GM21717 (cell line): ENCODE results near the gene OPN5.

Source experiments
- ATAC-seq: cut with Tn5 transposase; IDR thresholded peaks from one replicate; pipeline ENCODE4 v1.9.1; 2021; ENCODE audit warnings: mild to moderate bottlenecking, moderate library complexity; ENCODE audit not compliant: unreplicated experiment

The OPN5 gene

DNA sequence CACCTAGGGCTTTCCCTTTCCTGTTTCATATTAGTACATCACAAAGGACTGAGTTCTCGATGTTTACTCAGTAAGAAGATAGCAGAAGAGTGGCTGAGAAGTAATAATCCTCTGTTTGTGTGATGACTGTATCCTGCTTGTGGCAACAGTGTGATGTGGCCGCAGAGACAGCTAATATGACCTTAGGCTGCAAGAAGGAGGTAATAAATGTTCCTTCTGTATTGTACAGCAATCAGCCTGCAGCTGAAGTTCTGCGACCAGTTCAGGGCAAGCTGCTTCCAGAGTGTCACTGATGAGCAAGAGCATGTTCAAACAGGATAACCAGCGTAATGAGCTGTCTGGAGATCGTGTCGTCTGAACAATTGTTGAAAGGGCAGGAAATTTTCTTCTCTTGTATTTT is 70.9 kb downstream of the OPN5 start:
- ATAC-seq, result no peak

DNA sequence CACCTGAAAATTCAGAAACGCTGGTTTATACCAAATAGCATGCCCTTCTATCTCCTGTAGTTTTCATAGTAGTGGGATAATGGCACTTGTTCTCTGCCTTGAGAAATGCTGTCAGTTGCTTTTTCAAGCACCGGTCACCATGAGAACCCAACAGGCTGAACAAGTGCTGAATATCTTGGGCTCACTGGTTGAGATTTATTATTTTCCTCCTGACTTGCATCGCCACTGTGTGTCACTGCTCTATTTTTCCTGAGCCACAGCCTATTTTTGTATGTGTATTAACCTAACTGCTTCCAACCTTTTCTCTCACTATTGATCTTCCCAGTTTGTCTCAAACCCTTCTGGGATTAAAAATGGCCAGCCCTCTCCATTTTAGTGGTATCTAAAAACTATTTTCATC is 71.9 kb downstream of the OPN5 start:
- ATAC-seq, result no peak

DNA sequence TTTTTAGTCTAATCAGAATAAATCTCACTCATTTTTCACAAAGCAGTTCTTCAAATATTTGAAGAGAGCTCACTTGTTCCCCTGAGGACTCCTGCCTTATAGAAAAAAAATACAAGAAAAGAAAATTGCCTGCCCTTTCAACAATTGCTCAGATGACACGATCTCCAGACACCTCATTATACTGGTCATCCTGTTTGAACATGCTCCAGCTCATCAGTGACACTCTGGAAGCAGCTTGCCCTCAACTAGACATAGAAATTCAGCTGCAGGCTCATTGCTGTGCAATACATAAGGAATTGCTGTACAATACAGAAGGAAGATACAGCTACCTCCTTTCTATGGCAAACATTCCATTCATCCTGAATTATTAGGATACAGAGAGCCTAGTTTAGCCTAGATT is 73.1 kb downstream of the OPN5 start:
- ATAC-seq, result no peak

DNA sequence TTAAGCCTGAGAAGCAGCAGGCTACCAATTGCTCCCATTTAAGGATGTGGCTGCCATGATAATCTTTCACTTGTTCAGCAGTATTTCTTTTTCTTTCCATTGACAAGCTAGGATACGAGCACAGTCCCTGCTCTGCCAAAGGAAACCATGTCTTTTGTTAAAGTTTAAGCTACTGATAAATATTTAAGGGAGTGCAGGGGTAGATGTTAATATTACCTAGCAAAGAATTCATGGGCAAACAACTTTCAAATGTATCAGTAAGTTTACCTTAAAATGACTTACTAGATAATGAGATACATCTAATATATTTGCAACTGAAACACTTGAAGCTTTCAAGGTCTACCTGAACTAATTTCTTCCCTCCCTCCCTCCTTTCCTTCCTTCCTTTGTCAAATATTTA is 77.3 kb downstream of the OPN5 start:
- ATAC-seq, result no peak

DNA sequence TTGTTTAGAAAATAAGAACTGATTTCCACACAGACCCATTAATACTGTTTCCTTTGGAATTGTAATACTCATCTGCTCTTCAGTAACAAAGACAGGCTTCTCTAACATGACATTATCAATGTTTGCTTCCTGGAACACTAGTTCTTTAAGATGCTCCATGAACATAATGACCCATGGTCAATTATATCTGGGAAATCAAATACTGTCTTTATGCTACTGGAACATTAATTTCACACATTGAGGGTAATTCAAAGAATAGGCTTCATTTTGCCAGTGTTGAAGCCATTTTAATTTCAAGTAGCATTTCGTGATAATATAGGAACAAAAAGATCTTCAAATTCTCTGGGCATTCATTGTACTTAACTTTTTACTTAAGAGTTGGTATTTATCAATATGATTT is 80.9 kb downstream of the OPN5 start:
- no peak for ATAC-seq

DNA sequence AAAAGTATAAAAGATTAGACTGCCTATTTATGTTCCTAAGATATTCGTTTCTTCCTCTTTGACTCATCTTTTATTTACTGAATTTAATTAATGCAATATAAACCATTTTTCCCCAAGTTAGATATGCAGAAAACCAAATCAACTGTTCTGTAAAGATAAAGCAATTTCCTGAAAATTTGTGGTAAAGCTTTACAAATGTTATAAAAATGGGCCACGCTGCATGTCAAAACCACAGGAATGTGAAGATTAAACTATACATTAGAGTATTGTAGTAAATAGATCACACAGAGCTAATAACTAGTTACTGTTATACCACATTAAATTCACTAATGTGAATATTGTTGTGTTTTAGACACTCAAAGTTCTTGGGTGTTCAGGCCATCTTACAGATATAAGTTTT is 83.4 kb downstream of the OPN5 start:
- no peak for ATAC-seq

DNA sequence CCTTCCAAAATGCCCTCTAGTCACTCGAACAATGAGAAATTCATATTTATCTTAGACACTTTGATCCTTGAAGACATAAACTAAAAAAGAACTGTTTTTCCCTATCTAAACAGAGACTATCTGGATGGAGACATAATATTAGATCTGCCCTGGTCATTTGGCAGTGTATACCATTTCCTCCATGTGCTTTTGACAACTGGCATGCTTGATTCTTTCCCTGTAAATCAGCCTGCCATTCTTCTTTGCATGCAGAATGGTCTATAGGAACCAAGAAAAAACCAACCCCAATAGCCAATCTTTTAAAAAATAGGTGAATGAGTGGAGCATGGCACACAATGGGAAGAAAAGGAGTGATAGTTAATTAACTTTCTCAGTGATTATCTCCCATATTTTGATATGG is 93.8 kb downstream of the OPN5 start:
- ATAC-seq, result no peak
